ENCODE data around the gene PDE6G. TPM values are rescaled to one million over a fixed set of nuclear protein-coding genes. Genes with fewer than 3 reads are reported as not detected.
"Not testable (repeated sequence)": the region's sequence is repeated elsewhere in the genome, so short reads cannot be mapped to it uniquely, and the experiment has no call there.

The PDE6G gene
- total RNA-seq, 1 experiment from 2014 or later, result 22.7 TPM

DNA sequence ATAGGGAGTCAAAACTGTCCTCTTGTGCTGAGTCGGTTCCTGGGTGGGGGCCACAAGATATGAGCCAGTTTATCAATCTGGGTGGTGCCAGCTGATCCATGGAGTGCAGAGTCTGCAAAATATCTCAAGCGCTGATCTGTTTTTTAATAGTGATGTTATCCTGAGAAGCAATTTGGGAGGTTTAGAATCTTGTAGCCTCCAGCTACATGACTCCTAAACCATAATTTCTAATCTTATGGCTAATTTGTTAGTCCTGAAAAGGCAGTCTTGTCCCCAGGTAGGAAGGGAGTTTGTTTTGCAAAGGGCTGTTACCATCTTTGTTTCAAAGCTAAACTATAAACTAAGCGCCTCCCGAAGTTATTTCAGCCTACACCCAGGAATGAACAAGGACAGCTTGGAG, 17.7 kb downstream of the PDE6G start:
- no peak overlapping the region for H3K4me3 ChIP-seq (ENCODE audit: insufficient read depth, low read depth, low read length)
- no peaks in the 10 kb centered on the region for H3K27me3 ChIP-seq (ENCODE audit: control insufficient read depth, insufficient read depth, low read length)
- DNase-seq, result no peak
- no peaks in the 10 kb centered on the region; the same call in 1 of the 2 replicates for H3K36me3 ChIP-seq (replicated peaks; ENCODE audit: control insufficient read depth, insufficient read depth, low read length)

DNA sequence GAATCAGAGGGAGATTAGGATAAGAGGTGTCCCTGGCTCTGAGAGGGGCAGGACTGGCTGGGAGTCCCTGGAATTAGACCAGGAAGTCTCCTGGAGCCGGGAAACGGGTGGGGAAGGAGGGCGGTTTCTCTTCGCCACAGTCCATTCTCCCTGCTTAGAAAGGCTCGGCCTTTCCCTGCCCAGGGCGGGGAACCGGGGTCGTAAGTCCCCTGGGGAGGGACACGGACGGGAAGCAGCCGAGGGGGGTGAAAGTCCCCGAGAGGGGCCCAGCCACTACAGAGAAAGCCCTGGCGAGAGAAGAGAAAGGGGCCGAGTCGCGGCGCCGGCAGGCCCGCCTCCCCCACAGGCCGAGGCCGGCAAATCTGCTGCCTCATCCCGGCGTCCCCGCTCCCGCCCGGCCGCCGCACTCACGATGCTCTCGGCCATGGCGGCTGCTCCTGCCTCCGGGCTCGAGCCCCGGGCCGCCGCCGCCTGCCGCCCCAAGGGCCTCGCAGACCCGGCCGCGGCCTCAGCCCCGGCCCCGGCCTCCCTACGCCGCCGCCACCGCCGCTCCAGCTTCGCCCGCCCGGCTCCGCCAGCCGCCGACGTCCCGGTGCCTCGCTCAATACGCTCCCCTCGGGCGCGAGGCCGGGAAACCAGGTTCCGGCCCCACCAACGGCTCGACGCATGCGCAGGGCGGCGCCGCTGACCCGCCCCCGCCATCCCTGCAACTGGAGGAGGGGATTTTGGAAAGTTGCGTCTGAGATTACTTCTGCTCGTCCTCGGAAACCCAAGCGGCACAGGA, 19.6 kb downstream of the PDE6G start, which contains the start of the genes NPLOC4 and TSPAN10:
Gene NPLOC4 (minus strand): TSS at position 608 of the 784 bp plus-strand sequence. CDS start 182 bp downstream, at position 426.
Gene TSPAN10 (plus strand): TSS at position 692 of the 784 bp plus-strand sequence. CDS start 5,217 bp downstream, outside the sequence.
- Histone ChIP-seq H3K4me3 (ENCODE audit: insufficient read depth, low read depth, low read length) (peak within 1 kb of the TSS; percentile 94), H3K27me3 (ENCODE audit: control insufficient read depth, insufficient read depth, low read length) (no peaks in the 10 kb centered on the region), H3K36me3 (replicated peaks; ENCODE audit: control insufficient read depth, insufficient read depth, low read length) (no peaks in the 10 kb centered on the region; the same call in 1 of the 2 replicates)
- DNase-seq, result peak; percentile 99

DNA sequence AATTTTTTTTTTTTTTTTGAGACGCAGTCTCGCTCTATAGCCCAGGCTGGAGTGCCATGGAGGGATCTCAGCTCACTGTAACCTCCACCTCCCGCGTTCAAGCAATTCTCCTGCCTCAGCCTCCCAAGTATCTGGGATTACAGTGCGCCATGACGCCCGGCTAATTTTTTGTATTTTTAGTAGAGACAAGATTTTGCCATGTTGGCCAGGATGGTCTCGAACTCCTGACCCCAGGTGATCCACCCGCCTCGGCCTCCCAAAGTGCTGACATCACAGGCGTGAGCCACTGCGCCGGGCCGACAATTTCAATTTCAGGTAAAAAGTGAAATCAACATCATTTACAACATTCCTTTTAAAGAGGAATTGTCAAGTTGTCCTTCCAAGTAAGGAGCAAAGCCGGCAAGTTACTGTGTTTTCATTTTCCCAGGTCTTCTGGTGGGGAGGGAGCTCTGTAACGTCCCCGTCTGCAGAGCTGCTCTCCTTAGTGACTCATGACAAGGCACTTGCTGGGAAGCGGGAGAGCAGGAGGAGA, 20.3 kb downstream of the PDE6G start:
- Histone ChIP-seq H3K4me3 (ENCODE audit: insufficient read depth, low read depth, low read length) (peak overlapping the region; percentile 94), H3K27me3 (ENCODE audit: control insufficient read depth, insufficient read depth, low read length) (no peaks in the 10 kb centered on the region), H3K36me3 (replicated peaks; ENCODE audit: control insufficient read depth, insufficient read depth, low read length) (peaks cover 1% of the 10 kb centered on the region; the same call in 1 of the 2 replicates)
- no peak for DNase-seq

DNA sequence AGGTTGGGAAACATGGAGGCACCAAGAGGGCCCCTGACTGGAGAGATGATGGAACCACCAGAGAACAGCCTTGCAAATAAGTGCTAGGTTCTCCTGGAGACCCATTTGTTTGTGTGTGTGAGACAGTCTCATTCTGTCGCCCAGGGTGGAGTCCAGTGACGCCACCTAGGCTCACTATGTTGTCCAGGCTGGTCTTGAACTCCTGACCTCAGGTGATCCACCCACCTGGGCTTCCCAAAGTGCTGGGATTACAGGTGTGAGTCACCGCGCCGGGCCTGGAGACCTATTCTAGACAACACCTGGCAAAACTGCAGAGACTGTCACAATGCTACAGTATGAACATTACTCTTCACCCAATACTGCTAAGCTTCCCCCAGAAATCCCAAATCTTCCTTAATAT, 20.9 kb downstream of the PDE6G start:
- H3K36me3 ChIP-seq (replicated peaks; ENCODE audit: control insufficient read depth, insufficient read depth, low read length), result peaks cover 1% of the 10 kb centered on the region; the same call in 1 of the 2 replicates
- H3K4me3 ChIP-seq (ENCODE audit: insufficient read depth, low read depth, low read length), result no peak overlapping the region
- no peaks in the 10 kb centered on the region for H3K27me3 ChIP-seq (ENCODE audit: control insufficient read depth, insufficient read depth, low read length)
- no peak for DNase-seq

DNA sequence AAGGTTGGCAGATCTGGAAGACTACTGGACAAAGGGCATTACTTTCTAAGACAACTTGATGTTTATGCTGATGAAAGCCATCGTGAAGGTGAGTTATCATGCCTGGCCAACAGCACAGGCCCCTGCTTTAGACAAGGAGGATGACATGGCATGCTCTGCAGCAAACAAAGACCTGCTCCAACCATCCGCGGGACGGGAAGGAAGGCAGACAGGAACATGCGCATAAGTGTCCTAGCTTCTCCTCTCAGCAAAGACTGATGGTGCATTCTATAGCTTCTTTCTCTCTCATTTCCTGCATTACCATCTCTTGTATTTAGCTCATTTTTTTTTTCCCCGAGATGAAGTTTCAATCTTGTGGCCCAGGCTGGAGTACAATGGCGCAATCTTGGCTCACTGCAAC, 24.9 kb downstream of the PDE6G start:
- DNase-seq, result no peak
- peaks cover 8% of the 10 kb centered on the region for H3K36me3 ChIP-seq (replicated peaks; ENCODE audit: control insufficient read depth, insufficient read depth, low read length)
- no peak overlapping the region for H3K4me3 ChIP-seq (ENCODE audit: insufficient read depth, low read depth, low read length)
- H3K27me3 ChIP-seq (ENCODE audit: control insufficient read depth, insufficient read depth, low read length), result no peaks in the 10 kb centered on the region

DNA sequence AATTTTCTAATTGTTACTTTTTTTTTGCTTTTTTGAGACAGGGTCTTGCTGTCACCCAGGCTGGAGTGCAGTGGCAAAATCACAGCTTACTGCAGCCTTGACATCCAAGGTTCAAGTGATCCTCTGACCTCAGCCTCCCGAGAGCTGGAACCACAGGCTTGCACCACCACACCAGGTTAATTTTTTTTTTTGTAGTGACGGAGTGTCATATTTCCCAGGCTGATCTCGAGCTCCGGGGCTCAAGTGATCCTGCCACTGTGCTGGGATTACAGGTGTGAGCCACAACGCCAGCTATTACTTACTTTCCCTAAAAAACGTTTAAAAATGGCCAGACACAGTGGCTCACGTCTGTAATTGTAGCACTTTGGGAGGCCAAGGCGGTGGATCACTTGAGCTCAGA, 26.1 kb downstream of the PDE6G start:
- Histone ChIP-seq H3K36me3 (replicated peaks; ENCODE audit: control insufficient read depth, insufficient read depth, low read length) (peaks cover 12% of the 10 kb centered on the region), H3K4me3 (ENCODE audit: insufficient read depth, low read depth, low read length) (no peak overlapping the region), H3K27me3 (ENCODE audit: control insufficient read depth, insufficient read depth, low read length) (no peaks in the 10 kb centered on the region)
- DNase-seq, result no peak

DNA sequence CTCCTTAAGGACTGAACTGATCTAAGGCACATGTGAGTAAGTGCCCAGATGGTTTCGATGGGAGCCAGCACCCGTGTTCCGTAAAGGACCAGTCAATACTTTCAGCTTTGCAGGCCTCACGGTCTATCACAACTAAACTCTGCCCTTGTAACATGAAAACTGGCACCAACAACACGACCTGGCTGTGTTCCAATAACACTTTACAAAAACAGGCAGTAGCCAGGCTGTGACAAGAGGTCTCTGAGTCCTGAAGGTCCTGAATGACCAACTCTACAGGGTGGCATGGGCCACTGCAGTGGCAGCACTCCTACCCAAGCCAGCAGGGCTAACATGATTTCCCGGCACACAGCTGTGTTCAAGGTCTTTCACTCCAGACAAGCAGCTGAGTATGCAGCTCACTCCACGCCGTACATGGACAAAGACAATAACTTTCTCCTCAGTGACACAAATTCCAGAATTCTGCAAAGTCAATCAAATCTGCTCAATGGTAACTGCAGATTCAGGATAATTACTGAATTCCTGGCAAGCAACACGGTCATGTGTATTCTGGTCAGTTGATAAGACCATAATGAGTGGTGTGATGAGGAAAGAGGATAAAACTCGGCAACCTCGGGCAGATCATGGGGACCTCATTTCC, 34.7 kb downstream of the PDE6G start:
- no peak for DNase-seq
- Histone ChIP-seq H3K36me3 (replicated peaks; ENCODE audit: control insufficient read depth, insufficient read depth, low read length) (peaks cover 41% of the 10 kb centered on the region), H3K4me3 (ENCODE audit: insufficient read depth, low read depth, low read length) (no peak overlapping the region), H3K27me3 (ENCODE audit: control insufficient read depth, insufficient read depth, low read length) (no peaks in the 10 kb centered on the region)

DNA sequence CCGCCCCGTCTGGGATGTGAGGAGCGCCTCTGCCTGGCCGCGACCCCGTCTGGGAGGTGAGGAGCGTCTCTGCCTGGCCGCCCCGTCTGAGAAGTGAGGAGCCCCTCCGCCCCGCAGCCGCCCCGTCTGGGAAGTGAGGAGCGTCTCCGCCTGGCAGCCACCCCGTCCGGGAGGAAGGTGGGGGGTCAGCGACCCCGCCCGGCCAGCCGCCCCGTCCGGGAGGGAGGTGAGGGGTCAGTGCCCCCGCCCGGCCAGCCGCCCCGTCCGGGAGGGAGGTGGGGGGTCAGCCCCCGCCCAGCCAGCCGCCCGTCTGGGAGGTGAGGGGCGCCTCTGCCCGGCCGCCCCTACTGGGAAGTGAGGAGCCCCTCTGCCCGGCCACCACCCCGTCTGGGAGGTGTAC, 38.0 kb downstream of the PDE6G start:
- H3K36me3 ChIP-seq (replicated peaks; ENCODE audit: control insufficient read depth, insufficient read depth, low read length), result peaks cover 28% of the 10 kb centered on the region
- not testable (repeated sequence) for H3K4me3 ChIP-seq (ENCODE audit: insufficient read depth, low read depth, low read length); DNase-seq; H3K27me3 ChIP-seq (ENCODE audit: control insufficient read depth, insufficient read depth, low read length)

DNA sequence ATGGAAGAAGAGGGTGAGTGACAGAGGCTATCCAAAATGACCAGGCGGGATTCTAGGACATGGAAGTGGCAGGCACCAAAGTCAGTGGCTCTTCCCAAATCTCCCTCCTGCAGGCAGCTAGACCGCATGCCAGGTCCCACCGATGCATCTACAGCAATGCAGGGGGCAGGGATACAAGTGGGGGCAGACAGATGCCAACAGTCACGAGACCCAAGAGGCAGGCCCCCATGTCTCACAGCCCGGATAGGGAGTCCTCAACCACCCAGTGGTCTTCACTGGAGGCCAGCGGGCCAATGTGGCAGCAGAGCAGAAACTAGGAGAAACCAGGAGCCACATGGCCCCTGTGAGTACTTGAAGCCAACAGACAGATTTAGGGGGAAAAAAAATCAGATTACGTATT, 39.5 kb downstream of the PDE6G start:
- Histone ChIP-seq H3K27me3 (ENCODE audit: control insufficient read depth, insufficient read depth, low read length) (no peaks in the 10 kb centered on the region), H3K36me3 (replicated peaks; ENCODE audit: control insufficient read depth, insufficient read depth, low read length) (peaks cover 28% of the 10 kb centered on the region), H3K4me3 (ENCODE audit: insufficient read depth, low read depth, low read length) (no peak overlapping the region)
- no peak for DNase-seq

DNA sequence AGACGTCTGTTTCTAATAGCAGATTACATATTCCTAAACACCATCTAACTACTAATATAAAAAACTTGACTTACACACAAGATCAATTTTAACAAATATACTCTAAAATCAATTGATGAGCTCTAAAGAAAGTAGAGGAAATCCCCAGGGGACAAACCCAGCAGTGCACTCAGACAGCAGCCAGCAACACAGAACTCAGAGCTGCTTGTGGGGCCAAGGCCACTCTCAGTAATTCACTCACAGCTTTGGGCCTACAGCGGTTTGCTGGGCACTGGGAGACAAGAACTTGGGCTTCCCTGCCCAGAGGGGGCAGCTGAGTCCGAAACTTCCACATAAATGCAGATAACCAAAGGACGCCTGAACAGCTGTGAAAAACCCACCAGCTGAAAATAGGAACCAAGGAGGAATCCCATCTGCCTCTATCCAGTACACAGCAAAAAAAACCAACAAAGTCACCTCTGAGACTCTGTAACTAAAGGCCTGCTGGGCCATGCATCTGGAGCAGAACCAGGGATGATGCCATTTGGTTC, 40.9 kb downstream of the PDE6G start:
- H3K27me3 ChIP-seq (ENCODE audit: control insufficient read depth, insufficient read depth, low read length), result no peaks in the 10 kb centered on the region

DNA sequence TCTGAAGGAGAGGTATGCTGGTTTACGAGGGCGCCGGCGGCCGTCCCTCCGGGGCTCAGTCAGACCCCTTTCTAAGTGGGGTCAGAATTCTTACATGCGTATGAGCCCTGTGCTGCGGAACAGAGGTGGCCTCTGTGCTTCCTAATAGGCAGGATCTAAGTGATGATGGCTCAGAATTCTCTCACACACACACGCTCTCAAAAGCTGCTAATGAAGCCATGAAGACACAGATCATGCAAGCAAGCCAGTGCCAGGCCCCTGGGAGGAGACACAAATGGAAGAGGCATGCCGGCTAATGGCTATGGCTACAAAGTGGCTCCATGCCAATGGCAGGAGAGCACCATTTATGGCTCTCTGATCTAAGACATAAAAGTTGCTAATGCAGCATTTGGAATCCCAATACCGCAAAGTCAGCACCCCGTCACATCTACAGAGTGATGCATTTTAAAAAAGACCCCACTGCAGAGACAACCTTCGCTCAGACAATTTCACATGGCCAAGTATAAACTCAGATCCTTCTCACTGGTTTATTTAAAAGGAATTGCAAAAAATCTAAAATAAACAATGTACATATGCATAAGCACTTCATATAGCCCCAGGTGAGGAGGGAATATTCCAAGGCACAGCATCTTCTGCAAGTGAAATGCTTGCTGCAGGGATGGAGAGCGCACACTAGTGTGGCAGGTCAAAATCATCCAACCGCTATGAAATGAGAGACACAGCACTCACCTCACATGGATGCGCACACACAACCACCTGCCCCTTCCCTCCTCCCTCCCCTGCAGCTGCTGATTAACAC, 44.0 kb downstream of the PDE6G start:
- Histone ChIP-seq H3K36me3 (replicated peaks; ENCODE audit: control insufficient read depth, insufficient read depth, low read length) (peaks cover 17% of the 10 kb centered on the region), H3K4me3 (ENCODE audit: insufficient read depth, low read depth, low read length) (no peak overlapping the region), H3K27me3 (ENCODE audit: control insufficient read depth, insufficient read depth, low read length) (no peaks in the 10 kb centered on the region)
- DNase-seq, result no peak

More for the DNA sequence above, 40.9 kb downstream of the PDE6G start:
- DNase-seq, result no peak
- Histone ChIP-seq H3K4me3 (ENCODE audit: insufficient read depth, low read depth, low read length) (no peak overlapping the region), H3K36me3 (replicated peaks; ENCODE audit: control insufficient read depth, insufficient read depth, low read length) (peaks cover 15% of the 10 kb centered on the region)

DNA sequence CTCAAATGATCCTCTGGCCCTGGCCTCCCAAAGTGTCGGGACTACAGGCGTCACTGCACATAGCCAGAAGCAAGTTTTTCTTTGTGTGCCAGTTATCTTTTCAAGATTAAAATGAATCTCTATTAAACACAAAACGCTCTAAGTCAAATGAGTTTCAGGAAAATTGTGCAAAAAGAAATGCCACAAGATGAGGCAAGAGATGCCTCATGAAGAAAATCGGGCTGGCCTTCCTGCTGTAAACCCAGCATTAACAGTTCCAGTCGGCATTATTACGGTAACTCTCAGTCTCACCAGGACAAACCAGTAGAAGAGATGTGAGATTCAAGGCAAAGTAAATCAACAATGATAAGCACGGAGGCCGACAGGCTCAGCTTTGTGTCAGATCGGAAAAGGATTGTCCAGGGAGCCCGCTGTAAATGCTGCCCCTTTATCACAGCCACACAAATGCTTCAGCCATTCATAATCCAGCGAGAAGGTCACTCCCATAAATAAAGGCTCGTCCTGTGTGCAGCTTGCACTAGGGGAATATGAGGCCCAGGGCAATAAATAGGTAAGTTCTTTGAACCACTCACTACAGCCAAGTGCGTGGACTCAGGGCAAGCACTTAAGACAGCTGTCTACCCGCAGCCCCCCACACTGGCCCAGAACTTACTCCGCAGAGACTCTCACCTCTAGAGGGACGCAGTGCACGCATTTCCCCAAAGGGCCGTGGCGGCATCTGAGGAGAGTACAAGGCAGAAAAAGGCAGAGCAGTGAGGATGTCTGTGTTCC, 46.6 kb downstream of the PDE6G start:
- Histone ChIP-seq H3K4me3 (ENCODE audit: insufficient read depth, low read depth, low read length) (no peak overlapping the region), H3K36me3 (replicated peaks; ENCODE audit: control insufficient read depth, insufficient read depth, low read length) (peaks cover 21% of the 10 kb centered on the region), H3K27me3 (ENCODE audit: control insufficient read depth, insufficient read depth, low read length) (no peaks in the 10 kb centered on the region)
- no peak for DNase-seq

DNA sequence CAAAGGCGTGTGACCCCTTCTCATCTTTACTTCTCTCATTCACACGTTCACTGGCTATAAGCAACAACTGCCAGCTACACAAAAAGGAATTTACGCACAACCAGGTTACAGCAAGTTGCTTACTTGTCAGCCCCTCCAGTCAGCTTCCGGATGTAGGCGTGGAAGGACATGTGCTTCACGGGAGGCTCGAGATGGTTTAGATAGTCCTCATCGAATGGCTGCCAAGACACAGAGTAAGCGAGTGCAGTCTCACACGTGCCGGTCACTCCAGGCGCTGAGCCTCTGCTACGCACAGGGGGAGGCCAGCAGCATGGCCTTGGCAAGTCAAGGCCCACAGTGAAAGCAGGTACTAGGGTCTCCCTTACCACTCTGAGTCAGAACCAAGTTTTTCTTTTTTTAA, 47.7 kb downstream of the PDE6G start:
- H3K27me3 ChIP-seq (ENCODE audit: control insufficient read depth, insufficient read depth, low read length), result no peaks in the 10 kb centered on the region
- peaks cover 31% of the 10 kb centered on the region for H3K36me3 ChIP-seq (replicated peaks; ENCODE audit: control insufficient read depth, insufficient read depth, low read length)
- DNase-seq, result no peak
- H3K4me3 ChIP-seq (ENCODE audit: insufficient read depth, low read depth, low read length), result no peak overlapping the region

Measured in H7 (cell line).